ENCODE measurements around the gene MNX1.

GRCh38 chr7:157059534-157059933 is 49.1 kb upstream of the MNX1 start:
- TF ChIP-seq CTCF (IDR thresholded peaks at IDR 0.05) (no peak), POLR2A (IDR thresholded peaks at IDR 0.05) (no peak), EP300 (IDR thresholded peaks at IDR 0.05) (no peak)
